ENCODE data around the gene ARMC12. TPM values are rescaled to one million over a fixed set of nuclear protein-coding genes. Genes with fewer than 3 reads are reported as not detected.

Gene ARMC12
- total RNA-seq, 2 experiments from 2014 or later: 1.9 to 2.8 TPM

- no peaks in the 10 kb centered on the region for H3K9me3 ChIP-seq (ENCODE audit: control insufficient read depth in 1 of 2, insufficient read depth in 1 of 2, low read length in 2 of 2)
- H3K4me1 ChIP-seq (ENCODE audit: insufficient read depth, low read length): peaks cover 30% of the 10 kb centered on the region
- POLR2A ChIA-PET: interaction anchor here (1.0 kb wide), 1 partner anchor 113 kb away, joined by 3 read pairs; no protein-coding TSS in a partner anchor
- no peaks in the 10 kb centered on the region for H3K27me3 ChIP-seq (ENCODE audit: control insufficient read depth in 1 of 2, insufficient read depth in 2 of 2, low read length in 2 of 2)
- H3K4me3 ChIP-seq (ENCODE audit: low read length): no peak overlapping the region
- H3K27ac Mint-ChIP-seq: no peak overlapping the region
- peaks cover 38% of the 10 kb centered on the region for H3K4me1 Mint-ChIP-seq (ENCODE audit: low read depth)
- H3K36me3 Mint-ChIP-seq (ENCODE audit: low read depth): no peaks in the 10 kb centered on the region
- no peaks in the 10 kb centered on the region for H3K9me3 Mint-ChIP-seq
- no peak for DNase-seq
- CTCF ChIA-PET: no interaction called here
- intact Hi-C loops (cut with DNase I, micrococcal nuclease): loop anchor here in 1 of 2 experiments (2.0 kb wide), 1 partner anchor 15 kb away; no protein-coding TSS in a partner anchor
- no peaks in the 10 kb centered on the region for H3K36me3 ChIP-seq (ENCODE audit: insufficient read depth, low read length)
- TF ChIP-seq CTCF (IDR thresholded peaks at IDR 0.05): no peak
- H3K27ac ChIP-seq (ENCODE audit: low read depth in 1 of 2, low read length in 2 of 2): no peak overlapping the region
- no peaks in the 10 kb centered on the region for H3K27me3 Mint-ChIP-seq
- H3K4me3 Mint-ChIP-seq: no peak overlapping the region
- ATAC-seq (ENCODE audit: poor library complexity): no peak
Observed at GRCh38 chr6:35711731-35712130, 25.1 kb upstream of the ARMC12 start.

GRCh38 chr6:35713006-35713767 lies 23.6 kb upstream of the ARMC12 start:
- no peak overlapping the region for H3K4me3 Mint-ChIP-seq
- no peak overlapping the region for H3K27ac Mint-ChIP-seq
- DNase-seq (peak in 1 of 14 experiments; percentile 26), ATAC-seq (ENCODE audit: poor library complexity) (no peak)
- CTCF ChIA-PET: interaction anchor here (0.8 kb wide), 1 partner anchor 48 kb away, joined by 3 read pairs; no protein-coding TSS in a partner anchor
- no peak overlapping the region for H3K27ac ChIP-seq (ENCODE audit: low read depth in 1 of 2, low read length in 2 of 2)
- TF ChIP-seq CTCF (IDR thresholded peaks at IDR 0.05): no peak
- H3K36me3 ChIP-seq (ENCODE audit: insufficient read depth, low read length): no peaks in the 10 kb centered on the region
- peaks cover 44% of the 10 kb centered on the region for H3K4me1 ChIP-seq (ENCODE audit: insufficient read depth, low read length)
- no peaks in the 10 kb centered on the region for H3K9me3 Mint-ChIP-seq
- POLR2A ChIA-PET: interaction anchor here (0.9 to 1.5 kb wide), 3 partner anchors 9 to 112 kb away, joined by 3 to 5 read pairs (median 3); no protein-coding TSS in a partner anchor
- H3K4me3 ChIP-seq (ENCODE audit: low read length): no peak overlapping the region
- H3K36me3 Mint-ChIP-seq (ENCODE audit: low read depth): no peaks in the 10 kb centered on the region
- H3K27me3 Mint-ChIP-seq: no peaks in the 10 kb centered on the region
- no peaks in the 10 kb centered on the region for H3K27me3 ChIP-seq (ENCODE audit: control insufficient read depth in 1 of 2, insufficient read depth in 2 of 2, low read length in 2 of 2)
- intact Hi-C loops (cut with DNase I, micrococcal nuclease): loop anchor here in 1 of 2 experiments (2.0 kb wide), 1 partner anchor 14 kb away; no protein-coding TSS in a partner anchor
- H3K4me1 Mint-ChIP-seq (ENCODE audit: low read depth): peaks cover 53% of the 10 kb centered on the region
- H3K9me3 ChIP-seq (ENCODE audit: control insufficient read depth in 1 of 2, insufficient read depth in 1 of 2, low read length in 2 of 2): no peaks in the 10 kb centered on the region

- Mint-ChIP-seq H3K27ac (peak overlapping the region; percentile 84), H3K4me1 (ENCODE audit: low read depth) (peaks cover 69% of the 10 kb centered on the region), H3K36me3 (ENCODE audit: low read depth) (no peaks in the 10 kb centered on the region), H3K27me3 (no peaks in the 10 kb centered on the region), H3K9me3 (no peaks in the 10 kb centered on the region), H3K4me3 (no peak overlapping the region)
- Histone ChIP-seq H3K27ac (ENCODE audit: low read depth in 1 of 2, low read length in 2 of 2) (no peak overlapping the region), H3K4me1 (ENCODE audit: insufficient read depth, low read length) (peaks cover 65% of the 10 kb centered on the region), H3K9me3 (ENCODE audit: control insufficient read depth in 1 of 2, insufficient read depth in 1 of 2, low read length in 2 of 2) (no peaks in the 10 kb centered on the region), H3K27me3 (ENCODE audit: control insufficient read depth in 1 of 2, insufficient read depth in 2 of 2, low read length in 2 of 2) (no peaks in the 10 kb centered on the region), H3K36me3 (ENCODE audit: insufficient read depth, low read length) (no peaks in the 10 kb centered on the region), H3K4me3 (ENCODE audit: low read length) (no peak overlapping the region)
- DNase-seq: no peak
- ATAC-seq (ENCODE audit: poor library complexity): no peak
- TF ChIP-seq CTCF (IDR thresholded peaks at IDR 0.05): no peak
- ChIA-PET CTCF (interaction anchor here (0.9 to 2.6 kb wide), 3 partner anchors 11 to 20 kb away, joined by 4 to 5 read pairs (median 4); partner anchors contain the start of gene ARMC12), POLR2A (interaction anchor here (1.9 kb wide), 1 partner anchor 15 kb away, joined by 7 read pairs; no protein-coding TSS in a partner anchor)
- intact Hi-C loops (cut with DNase I, micrococcal nuclease): no loop called here
Observed at GRCh38 chr6:35716798-35717197, 20.0 kb upstream of the ARMC12 start.

Data from CD4-positive, alpha-beta T cell (primary cell).